Natural killer cell (primary cell): ENCODE results near the gene RGS3. TPM values are rescaled to one million over a fixed set of nuclear protein-coding genes. Genes with fewer than 3 reads are reported as not detected.

Source experiments
- ATAC-seq, 3 donors: fragments of 150-1000 bp in 2 of 3; fragments of 200-7000 bp in 1 of 3; cut with Tn5 transposase; 1 replicate in 1 of 3; 2 replicates in 2 of 3; pipeline ENCODE4 v1.10.0; 2021; ENCODE audit warnings: mild to moderate bottlenecking in 2 of 3, moderate library complexity in 2 of 3
- DNase-seq, 2 donors: peaks; one replicate each; pipeline versions ENCODE4 v3.0.0 to v3.0.0-alpha.2; 2013 to 2021; ENCODE audit warnings: mixed read lengths in 1 of 2
- H3K27ac ChIP-seq: one replicate; pipeline ENCODE4 v1.5.1; 2013; ENCODE audit warnings: mild to moderate bottlenecking, low read length
- H3K27me3 ChIP-seq: one replicate; pipeline ENCODE4 v1.6.1; 2013; ENCODE audit warnings: low read length; ENCODE audit not compliant: control insufficient read depth, insufficient read depth
- H3K36me3 ChIP-seq: one replicate; pipeline ENCODE4 v1.6.1; 2013; ENCODE audit warnings: low read length; ENCODE audit not compliant: control insufficient read depth, insufficient read depth
- H3K4me1 ChIP-seq: one replicate; pipeline ENCODE4 v1.6.1; 2013; ENCODE audit warnings: low read length; ENCODE audit not compliant: control insufficient read depth, insufficient read depth
- H3K4me3 ChIP-seq: one replicate; pipeline ENCODE4 v1.5.1; 2013; ENCODE audit warnings: low read length
- H3K9me3 ChIP-seq: one replicate; pipeline ENCODE4 v1.6.1; 2013; ENCODE audit warnings: low read length; ENCODE audit not compliant: control insufficient read depth, insufficient read depth
- H3K27ac Mint-ChIP-seq, 2 donors: one replicate each; pipeline ENCODE4 v1.8.0; 2022; ENCODE audit warnings: mild to moderate bottlenecking in 2 of 2, mixed read lengths in 2 of 2, moderate library complexity in 1 of 2
- H3K27me3 Mint-ChIP-seq, 2 donors: one replicate each; pipeline ENCODE4 v1.8.0; 2022; ENCODE audit warnings: low read depth in 2 of 2, mixed read lengths in 2 of 2
- H3K36me3 Mint-ChIP-seq: one replicate; pipeline ENCODE4 v1.8.0; 2022; ENCODE audit warnings: mixed read lengths
- H3K4me1 Mint-ChIP-seq, 2 donors: one replicate each; pipeline ENCODE4 v1.8.0; 2022; ENCODE audit warnings: mixed read lengths in 2 of 2
- H3K4me3 Mint-ChIP-seq: one replicate; pipeline ENCODE4 v1.8.0; 2022; ENCODE audit warnings: mild to moderate bottlenecking, moderate library complexity, mixed read lengths
- H3K9me3 Mint-ChIP-seq, 2 donors: one replicate each; pipeline ENCODE4 v1.8.0; 2022; ENCODE audit warnings: mixed read lengths in 2 of 2
- CTCF ChIP-seq: fragments of 200-600 bp; IDR thresholded peaks from one replicate; pipeline ENCODE4 v1.8.0; 2022; ENCODE audit warnings: antibody characterized with exemption
- WGBS: methylation state at CpG from one replicate; pipeline ENCODE4 v1.1.7; 2013; ENCODE audit warnings: missing lambda C conversion rate; ENCODE audit not compliant: insufficient coverage; 5-methylcytosine and 5-hydroxymethylcytosine counted together
- intact Hi-C: fragments of 100-400 bp; cut with micrococcal nuclease; formaldehyde crosslinking; loops from one replicate; pipeline ENCODE4 v1.14.2; 2022
- total RNA-seq, 4 donors: library from RNA; stranded (reverse); fragments of 120-200 nt in 1 of 4; gene quantifications; one replicate each; pipeline versions ENCODE4 v1.2.3 to v1.2.4, GENCODE V29; 2013 to 2022

RGS3 gene
- total RNA-seq, 3 donors from 2014 or later (not counting 1 experiment from before 2014, with no cell fraction given), result 148 to 269 (median 190) TPM

GRCh38 chr9:113608082-113608685 lies 144.7 kb downstream of the RGS3 start:
- no peaks in the 10 kb centered on the region for H3K27me3 Mint-ChIP-seq
- no peak overlapping the region for H3K27ac Mint-ChIP-seq
- Histone ChIP-seq H3K27ac (no peak overlapping the region), H3K4me3 (no peak overlapping the region), H3K27me3 (no peaks in the 10 kb centered on the region), H3K36me3 (no peaks in the 10 kb centered on the region), H3K9me3 (no peaks in the 10 kb centered on the region), H3K4me1 (no peaks in the 10 kb centered on the region)
- H3K4me1 Mint-ChIP-seq, result no peaks in the 10 kb centered on the region
- WGBS, result 90% methylated on average over 7 of the region's 9 CpGs
- no peaks in the 10 kb centered on the region for H3K36me3 Mint-ChIP-seq
- no peak overlapping the region for H3K4me3 Mint-ChIP-seq
- TF ChIP-seq CTCF, result no peak
- intact Hi-C loops, result no loop called here
- no peak for DNase-seq
- ATAC-seq, result no peak
- H3K9me3 Mint-ChIP-seq, result no peaks in the 10 kb centered on the region

DNA sequence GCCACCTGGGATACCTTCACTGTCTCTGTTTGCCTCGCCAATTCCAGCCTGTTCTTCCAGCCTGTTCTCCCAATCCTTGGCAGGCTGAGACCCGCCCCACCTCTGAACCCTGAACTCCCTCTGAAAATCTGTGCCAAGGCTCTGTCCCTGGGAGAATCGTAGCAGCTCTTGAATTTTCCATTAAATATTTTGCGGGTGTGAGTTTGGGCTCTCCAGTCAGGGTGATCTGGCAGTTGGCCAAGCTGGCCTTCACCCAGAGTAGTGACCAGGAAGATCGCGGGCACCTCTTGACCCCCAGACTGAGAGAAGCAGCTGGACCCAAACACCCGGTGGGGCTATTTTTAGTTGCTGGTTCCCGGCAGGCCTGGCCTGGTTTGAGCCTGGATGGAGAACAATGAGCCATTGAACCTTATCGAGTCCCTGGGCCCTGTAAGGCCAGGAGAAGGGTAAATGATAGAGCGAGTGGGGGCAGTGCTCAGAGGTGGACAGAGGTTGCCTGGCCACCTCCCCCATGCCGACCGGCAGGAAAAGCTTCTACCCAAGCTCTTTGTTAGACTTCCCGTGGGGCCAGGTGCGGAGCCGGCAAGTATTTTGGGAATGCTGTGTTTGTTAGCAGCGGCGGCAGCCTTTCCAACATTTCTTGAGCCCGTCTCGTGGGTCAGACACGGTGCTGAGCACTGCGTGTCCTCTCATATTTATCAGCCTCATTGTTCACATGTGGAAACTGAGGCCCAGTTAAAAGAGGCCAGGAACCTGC lies 146.2 kb downstream of the RGS3 start:
- DNase-seq (no peak), ATAC-seq (no peak)
- no peaks in the 10 kb centered on the region for H3K9me3 ChIP-seq
- H3K27me3 ChIP-seq, result no peaks in the 10 kb centered on the region
- 92% methylated on average over 21 of the region's 21 CpGs for WGBS
- H3K36me3 ChIP-seq, result no peaks in the 10 kb centered on the region
- H3K4me3 ChIP-seq, result no peak overlapping the region
- Mint-ChIP-seq H3K9me3 (no peaks in the 10 kb centered on the region), H3K36me3 (no peaks in the 10 kb centered on the region), H3K4me1 (no peaks in the 10 kb centered on the region), H3K4me3 (no peak overlapping the region), H3K27me3 (no peaks in the 10 kb centered on the region), H3K27ac (no peak overlapping the region)
- TF ChIP-seq CTCF, result no peak
- no peaks in the 10 kb centered on the region for H3K4me1 ChIP-seq
- intact Hi-C loops, result no loop called here
- H3K27ac ChIP-seq, result no peak overlapping the region

GRCh38 chr9:113611461-113612215 lies 148.1 kb downstream of the RGS3 start:
- Mint-ChIP-seq H3K27me3 (peaks cover 0 to 3% of the 10 kb centered on the region in 2 donors), H3K4me3 (no peak overlapping the region), H3K36me3 (no peaks in the 10 kb centered on the region), H3K4me1 (no peaks in the 10 kb centered on the region), H3K27ac (no peak overlapping the region), H3K9me3 (no peaks in the 10 kb centered on the region)
- Histone ChIP-seq H3K27ac (no peak overlapping the region), H3K27me3 (no peaks in the 10 kb centered on the region), H3K4me3 (no peak overlapping the region), H3K9me3 (no peaks in the 10 kb centered on the region), H3K36me3 (no peaks in the 10 kb centered on the region), H3K4me1 (peaks cover 6% of the 10 kb centered on the region)
- ATAC-seq, result no peak
- 89% methylated on average over 6 of the region's 6 CpGs for WGBS
- DNase-seq, result no peak
- intact Hi-C loops, result no loop called here
- TF ChIP-seq CTCF, result no peak
